CD4-positive, alpha-beta T cell treated with Interleukin-2 at 100 ng/mL for 4 hours (primary cell): ENCODE data around the gene CHST8.

Source experiments
- DNase-seq: peaks from one replicate; pipeline ENCODE4 v3.0.0-alpha.2; 2020; ENCODE audit warnings: low spot score

Gene CHST8

GRCh38 chr19:33795370-33796163 is 173.8 kb downstream of the CHST8 start:
- peak; percentile 22 for DNase-seq

DNA sequence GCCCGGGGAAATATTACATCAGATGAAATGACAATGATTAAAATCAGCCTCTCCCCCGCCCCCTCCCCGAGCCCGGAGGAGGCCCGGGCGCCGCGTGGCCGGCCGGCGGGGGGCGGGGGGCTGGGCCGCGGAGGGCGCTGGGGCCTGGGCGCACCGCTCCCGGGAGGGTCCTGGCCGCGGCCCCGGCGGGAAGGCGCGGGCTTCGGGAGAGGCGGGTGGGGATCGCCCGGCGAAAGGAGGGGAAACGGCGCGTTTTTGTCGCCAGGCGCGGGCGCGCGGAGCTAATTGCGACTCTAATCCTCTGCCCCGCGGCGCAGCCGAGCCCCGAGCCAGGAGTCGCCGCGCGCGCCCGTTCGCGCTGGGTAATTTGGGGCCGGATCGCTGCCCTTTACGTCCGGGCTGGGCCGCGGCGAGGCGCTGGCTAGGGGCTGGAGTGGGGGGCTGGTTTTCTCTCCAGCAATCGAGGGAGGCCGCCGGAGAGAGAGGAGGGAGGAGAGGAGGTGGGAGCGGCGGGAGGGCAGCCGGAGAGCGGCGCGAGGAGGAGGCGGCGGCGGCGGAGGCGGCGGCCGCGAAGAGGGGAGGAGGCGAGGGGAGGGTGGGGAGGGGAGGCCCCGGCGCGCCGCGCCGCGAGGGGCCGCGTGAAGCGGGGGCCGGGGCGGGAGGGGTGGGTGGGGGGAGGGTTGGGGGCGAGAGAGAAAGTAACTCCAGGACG is 174.6 kb downstream of the CHST8 start, which contains the start of gene KCTD15:
Gene KCTD15 (plus strand): TSS at position 707 of the 712 bp plus-strand sequence. CDS start 3,585 bp downstream, outside the sequence.
- DNase-seq, result no peak

DNA sequence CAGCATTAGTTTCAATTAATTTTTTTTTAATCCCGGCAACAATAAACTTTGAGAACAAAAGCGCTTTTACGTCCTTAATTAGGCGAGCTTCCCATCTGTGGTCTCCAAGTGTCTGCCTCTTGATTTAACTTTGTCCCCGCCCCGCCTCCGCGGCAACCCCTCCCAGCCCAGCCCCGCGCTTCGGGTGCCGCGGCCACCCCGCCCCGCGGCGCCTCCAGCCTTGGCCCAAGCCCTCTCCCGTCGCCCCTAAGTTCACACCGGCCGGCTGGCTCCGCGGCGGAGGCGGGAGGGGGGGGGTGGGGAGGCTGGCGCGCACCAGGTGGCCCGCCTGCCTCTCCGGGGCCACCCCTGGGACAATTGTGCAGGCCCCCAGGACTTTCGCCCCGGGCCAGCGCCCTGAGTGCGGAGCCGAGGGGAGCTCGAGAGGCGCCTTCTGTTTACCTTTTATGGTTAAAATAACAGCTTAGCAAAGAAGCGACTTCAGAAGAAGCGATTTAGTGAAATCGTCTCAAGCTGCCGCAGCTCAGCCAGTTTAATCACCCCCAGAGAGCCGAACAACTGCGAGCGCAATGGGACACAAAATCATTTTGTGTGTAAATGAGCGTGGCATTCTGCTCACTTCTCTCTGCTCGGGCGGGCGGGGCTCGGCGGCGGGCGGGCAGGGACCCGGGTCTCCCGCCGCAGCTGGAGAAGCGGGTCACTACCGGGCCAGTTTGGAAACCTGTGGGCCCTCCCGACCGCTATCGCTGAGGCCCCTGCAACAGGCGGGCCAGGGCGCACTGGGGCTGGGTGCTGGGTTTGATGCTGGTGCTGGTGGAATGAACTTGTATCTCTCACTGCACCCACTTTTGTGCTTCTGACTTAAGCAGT is 176.3 kb downstream of the CHST8 start:
- no peak for DNase-seq

GRCh38 chr19:33798681-33799111 is 176.9 kb downstream of the CHST8 start:
- no peak for DNase-seq

DNA sequence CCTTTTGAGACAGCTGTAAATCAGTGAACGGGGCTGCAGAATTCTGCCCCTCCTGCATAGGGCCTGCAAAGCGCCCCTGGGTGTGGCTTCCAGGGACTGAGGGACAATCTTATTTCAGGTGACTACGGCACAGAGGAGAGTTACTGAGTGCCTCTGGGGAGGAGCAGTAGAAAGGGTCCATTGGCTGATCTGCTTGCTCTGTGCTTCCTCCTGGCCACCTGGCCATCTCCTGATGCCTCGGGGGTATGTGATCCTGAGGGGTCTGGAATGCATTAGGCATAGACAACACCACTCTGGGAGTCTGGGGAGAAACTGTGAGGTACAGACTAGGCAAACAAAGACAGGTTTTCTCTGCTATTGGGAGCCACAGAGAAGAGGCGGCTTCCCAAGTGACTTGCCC is 177.7 kb downstream of the CHST8 start:
- DNase-seq, result no peak

DNA sequence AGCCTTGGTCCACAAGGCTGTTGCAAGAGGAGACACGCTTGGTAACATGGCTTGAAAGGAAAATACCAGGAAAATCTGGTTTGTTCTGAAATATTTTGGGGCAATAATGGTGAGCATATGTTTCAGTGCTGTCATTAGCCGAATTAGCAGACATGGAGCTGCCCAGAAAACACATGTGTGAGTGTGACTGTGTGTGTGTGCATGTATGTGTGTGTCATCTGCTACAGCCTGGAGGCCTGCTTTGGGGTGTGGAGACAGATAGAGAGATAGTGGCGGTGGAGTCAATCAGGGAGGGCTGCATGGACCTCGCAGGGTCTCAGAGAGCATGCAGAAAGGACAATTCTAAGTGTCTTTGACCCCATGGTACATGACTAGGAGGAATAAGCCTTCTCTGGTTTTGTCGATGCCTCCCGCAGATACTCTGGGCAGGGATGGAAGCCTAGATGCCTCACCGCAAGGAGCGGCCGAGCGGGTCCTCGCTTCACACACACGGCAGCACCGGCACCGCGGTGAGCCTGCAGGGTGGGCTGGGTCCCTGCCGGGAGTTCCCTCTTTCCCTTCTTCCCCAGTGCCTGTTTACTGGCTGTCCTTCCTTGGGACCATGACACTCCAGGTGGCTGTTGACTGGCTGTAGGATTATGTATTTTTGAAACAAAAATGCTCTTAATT is 178.4 kb downstream of the CHST8 start:
- DNase-seq, result no peak

DNA sequence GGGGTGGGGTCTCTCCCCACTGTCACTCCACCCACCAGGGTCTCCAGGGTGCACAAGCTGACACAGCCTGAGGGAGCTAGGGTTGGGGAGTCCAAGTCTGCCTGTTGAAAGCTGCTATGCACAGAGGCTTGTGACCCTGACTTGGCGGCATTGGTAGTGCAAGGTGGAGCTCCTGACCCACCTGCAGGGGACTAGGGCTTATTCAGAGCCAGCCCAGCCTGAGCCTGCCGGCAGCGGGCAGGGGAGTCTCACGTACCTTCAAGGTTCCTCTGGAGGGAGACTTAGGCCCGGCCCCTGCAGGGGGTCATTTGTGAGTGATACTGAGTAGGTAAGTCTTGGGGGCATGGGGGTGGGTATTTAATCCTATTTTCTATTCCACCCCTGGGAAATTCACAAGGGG is 179.7 kb downstream of the CHST8 start:
- no peak for DNase-seq

DNA sequence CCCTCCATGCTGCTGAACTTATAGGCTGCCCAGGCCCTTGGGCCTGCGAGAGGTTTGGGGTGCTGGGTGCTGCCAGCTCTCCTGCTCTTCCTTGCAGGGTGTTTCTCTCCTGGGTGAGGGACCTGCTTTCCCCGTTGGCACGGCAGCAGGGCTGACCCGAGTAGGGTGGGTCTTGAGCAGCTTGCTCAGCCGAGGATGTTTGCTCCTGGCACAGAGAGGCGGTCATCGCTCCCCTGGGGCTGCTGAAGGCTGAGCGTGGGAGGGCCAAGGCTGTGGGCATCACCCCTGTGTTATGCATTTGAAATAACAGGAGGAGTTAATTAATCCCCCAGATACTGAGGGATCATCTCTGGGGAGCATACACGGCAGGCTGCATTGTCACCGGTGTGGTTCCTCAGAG is 180.2 kb downstream of the CHST8 start:
- DNase-seq, result no peak

DNA sequence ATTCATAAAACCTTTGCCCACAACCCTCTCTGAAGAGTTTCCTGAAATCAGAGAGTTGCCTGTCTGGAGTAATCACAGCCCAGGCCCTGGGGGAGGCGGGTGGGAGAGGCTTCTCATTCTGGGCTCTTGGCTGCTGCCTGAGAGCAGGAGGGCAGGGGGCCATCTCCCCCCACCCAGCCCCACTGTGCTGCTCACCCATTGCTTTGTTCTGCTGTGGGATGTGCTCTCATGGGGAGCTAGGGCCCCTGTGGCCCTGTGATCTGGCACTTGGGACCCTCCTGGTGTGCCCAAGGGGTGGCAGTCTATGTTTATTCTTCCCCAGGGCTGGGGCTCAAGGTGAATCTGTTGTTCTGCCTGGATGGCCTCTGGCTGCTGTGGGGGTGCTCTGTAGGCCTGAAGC is 181.0 kb downstream of the CHST8 start:
- no peak for DNase-seq

DNA sequence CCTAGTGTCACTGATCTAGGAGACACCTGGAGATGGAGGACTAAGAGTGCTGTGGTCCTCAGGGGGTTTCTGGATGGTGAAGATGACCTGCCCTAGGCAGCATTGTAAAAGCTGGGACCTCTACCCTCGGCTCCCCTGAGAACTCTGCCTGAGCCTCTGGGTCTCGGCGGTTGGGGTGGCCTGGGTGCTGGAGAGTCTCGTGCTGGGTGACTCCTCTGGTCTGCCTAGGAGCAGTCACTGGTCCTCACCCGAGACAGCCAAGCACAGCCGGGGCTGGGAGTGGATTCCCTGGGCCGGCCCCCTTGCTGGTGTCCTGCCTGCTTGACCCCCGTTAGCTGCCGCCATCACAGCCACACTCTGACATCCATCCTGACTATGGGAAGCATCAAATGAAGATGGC is 181.6 kb downstream of the CHST8 start:
- DNase-seq, result no peak

- no peak for DNase-seq
These were observed 182.5 kb downstream of the CHST8 start for GRCh38 chr19:33804021-33804799.

- no peak for DNase-seq
These were observed 183.6 kb downstream of the CHST8 start for GRCh38 chr19:33805313-33805712.

GRCh38 chr19:33805840-33806433 is 184.2 kb downstream of the CHST8 start:
- no peak for DNase-seq

DNA sequence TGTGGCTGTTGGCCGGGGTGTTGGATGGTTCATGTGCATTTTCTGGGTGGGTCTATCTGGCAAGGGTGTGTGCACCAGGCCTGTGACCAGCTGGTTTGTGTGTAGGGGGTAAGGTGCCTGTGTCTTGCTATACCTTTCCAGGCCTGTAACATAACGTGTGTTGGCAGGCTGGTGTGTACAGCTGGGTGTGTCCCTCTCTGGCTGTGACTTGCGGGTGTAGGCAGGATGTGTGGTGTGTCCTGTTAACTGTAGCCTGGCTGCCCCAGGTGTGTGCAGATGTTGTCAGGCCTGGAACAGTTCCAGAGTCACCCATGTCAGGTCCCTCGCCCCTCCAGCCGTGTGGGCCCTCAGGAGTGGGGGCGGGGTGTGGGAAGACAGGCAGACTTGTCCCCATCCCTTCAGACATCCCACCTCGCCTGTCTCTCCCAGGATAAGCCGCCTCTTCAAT is 184.7 kb downstream of the CHST8 start:
- DNase-seq, result peak; percentile 17

- no peak for DNase-seq
These were observed 186.6 kb downstream of the CHST8 start for GRCh38 chr19:33808399-33808798.

DNA sequence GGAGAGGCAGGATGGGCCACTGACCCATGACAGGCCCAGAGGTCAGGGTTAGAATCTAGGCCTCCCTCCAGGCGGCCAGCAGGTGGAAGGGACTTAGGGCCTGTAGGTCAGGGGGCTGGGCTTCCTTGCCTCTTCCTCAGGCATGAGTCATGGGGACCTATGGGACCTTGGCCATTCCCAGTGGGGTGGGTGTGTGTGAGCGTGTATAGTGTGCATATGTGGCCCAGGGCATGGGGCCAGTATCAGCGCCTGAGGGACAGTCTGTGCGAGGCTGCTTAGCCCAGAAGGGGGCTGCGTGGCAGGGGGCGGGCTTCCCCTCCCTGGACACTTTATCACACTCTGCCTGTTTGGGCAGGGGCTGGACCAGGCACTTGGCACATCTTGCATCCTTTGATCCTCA is 188.2 kb downstream of the CHST8 start:
- no peak for DNase-seq

- DNase-seq, result no peak
These were observed 189.1 kb downstream of the CHST8 start for GRCh38 chr19:33810821-33811220.

DNA sequence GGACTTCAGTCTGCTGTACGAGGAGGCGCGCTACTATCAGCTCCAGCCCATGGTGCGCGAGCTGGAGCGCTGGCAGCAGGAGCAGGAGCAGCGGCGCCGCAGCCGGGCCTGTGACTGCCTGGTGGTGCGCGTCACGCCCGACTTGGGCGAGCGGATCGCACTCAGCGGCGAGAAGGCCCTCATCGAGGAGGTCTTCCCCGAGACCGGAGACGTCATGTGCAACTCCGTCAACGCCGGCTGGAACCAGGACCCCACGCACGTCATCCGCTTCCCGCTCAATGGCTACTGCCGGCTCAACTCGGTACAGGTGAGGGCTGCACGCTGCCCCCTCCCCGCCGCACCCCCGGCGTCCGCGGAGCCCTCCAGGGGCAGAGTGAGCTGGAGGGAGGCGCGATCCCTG is 189.5 kb downstream of the CHST8 start:
- DNase-seq, result no peak

GRCh38 chr19:33811736-33812387 is 190.1 kb downstream of the CHST8 start:
- DNase-seq, result no peak
